PC-9 (cell line): ENCODE results near the gene PDK2.

Experiments used
- EZH2 ChIP-seq: fragments of 200-600 bp; sonication (generic); IDR thresholded peaks from 2 replicates; pipeline ENCODE4 v1.8.0; 2017; ENCODE audit warnings: antibody characterized with exemption, low read depth
- TF ChIP-seq, protein P1 (sequence below): fragments of 200-600 bp; sonication (generic); conservative IDR thresholded peaks from 2 replicates; pipeline ENCODE4 v1.6.1; 2017; ENCODE audit warnings: mixed run types, antibody characterized with exemption, mild to moderate bottlenecking, moderate library complexity

DNA sequence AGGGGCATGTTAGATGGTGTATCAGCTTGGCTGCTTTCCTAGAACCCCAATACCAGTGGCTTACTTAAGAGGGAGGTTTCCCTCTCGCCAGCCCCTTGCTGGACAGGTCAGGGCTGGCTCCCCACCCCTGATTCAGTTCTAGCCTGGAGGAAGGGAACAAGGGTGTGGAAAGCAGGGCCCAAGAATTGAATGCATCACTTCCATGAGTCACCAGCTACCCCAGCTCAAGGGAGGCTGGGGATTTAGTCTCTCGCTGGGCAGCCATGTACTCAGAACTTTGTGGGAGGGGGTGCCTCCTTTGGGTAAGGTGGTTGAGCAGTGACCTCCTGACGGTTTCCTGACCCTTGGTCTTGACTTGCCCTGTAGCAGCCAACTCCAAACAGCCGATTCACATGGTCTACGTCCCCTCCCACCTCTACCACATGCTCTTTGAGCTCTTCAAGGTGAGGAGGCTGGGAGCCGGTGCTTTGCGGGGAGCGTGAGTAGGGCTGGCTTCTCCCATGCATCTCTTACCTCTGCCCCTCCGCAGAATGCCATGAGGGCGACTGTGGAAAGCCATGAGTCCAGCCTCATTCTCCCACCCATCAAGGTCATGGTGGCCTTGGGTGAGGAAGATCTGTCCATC lies 12.8 kb downstream of the PDK2 start:
- TF ChIP-seq, protein P1, sequence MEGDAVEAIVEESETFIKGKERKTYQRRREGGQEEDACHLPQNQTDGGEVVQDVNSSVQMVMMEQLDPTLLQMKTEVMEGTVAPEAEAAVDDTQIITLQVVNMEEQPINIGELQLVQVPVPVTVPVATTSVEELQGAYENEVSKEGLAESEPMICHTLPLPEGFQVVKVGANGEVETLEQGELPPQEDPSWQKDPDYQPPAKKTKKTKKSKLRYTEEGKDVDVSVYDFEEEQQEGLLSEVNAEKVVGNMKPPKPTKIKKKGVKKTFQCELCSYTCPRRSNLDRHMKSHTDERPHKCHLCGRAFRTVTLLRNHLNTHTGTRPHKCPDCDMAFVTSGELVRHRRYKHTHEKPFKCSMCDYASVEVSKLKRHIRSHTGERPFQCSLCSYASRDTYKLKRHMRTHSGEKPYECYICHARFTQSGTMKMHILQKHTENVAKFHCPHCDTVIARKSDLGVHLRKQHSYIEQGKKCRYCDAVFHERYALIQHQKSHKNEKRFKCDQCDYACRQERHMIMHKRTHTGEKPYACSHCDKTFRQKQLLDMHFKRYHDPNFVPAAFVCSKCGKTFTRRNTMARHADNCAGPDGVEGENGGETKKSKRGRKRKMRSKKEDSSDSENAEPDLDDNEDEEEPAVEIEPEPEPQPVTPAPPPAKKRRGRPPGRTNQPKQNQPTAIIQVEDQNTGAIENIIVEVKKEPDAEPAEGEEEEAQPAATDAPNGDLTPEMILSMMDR, result no peak
- TF ChIP-seq EZH2, result no peak
